ENCODE data around the gene KBTBD8. TPM values are rescaled to one million over a fixed set of nuclear protein-coding genes. Genes with fewer than 3 reads are reported as not detected.

The KBTBD8 gene
- total RNA-seq, 2 experiments from 2014 or later: 8.3 TPM

DNA sequence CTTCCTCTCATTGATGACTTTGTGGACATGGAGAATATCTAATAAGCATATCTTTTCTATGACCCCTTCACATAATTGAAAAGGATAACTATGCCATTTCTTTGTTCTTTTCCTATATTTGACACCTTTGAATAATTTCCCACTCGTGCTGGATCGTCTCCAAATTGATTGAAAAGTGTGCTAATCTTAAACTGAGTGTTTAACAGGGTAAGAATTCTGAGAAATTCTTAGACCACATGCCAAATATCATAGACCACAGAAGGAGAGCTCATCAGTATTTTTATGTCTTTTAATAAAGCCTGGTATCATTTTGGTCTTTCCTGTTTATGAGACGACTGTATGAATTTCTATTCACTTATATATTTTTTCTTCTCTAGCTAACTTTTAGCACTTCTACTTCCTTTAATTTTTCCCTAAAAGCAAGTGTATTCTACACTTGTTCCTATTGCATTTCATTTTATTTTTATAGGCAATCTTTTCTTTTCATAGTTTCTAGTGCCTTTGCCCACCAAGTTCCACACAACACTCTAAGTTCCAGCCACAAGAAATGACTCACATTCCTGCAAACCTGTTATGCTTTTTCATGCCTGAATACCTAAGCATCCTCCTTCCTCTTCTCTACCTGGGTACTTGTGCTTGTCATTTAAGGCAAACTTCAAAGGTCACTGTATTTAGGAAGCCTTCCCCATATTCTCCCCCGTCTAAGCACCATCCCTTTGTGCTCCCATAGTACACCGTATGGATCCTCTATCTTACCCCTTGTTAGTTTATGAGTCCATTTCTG is 30.1 kb downstream of the KBTBD8 start:
- H3K4me1 Mint-ChIP-seq: no peaks in the 10 kb centered on the region
- no peaks in the 10 kb centered on the region for H3K9me3 Mint-ChIP-seq
- no peak for DNase-seq
- CTCF ChIA-PET: interaction anchor here (0.7 kb wide), 1 partner anchor 641 kb away, joined by 3 read pairs; no protein-coding TSS in a partner anchor
- no peaks in the 10 kb centered on the region for H3K27me3 Mint-ChIP-seq
- POLR2A ChIA-PET: interaction anchor here (0.6 kb wide), 2 partner anchors 399 to 569 kb away, joined by 3 to 4 read pairs; no protein-coding TSS in a partner anchor
- no peak overlapping the region for H3K4me3 Mint-ChIP-seq
- H3K27ac Mint-ChIP-seq: no peak overlapping the region
- H3K36me3 Mint-ChIP-seq (ENCODE audit: low read depth): no peaks in the 10 kb centered on the region

DNA sequence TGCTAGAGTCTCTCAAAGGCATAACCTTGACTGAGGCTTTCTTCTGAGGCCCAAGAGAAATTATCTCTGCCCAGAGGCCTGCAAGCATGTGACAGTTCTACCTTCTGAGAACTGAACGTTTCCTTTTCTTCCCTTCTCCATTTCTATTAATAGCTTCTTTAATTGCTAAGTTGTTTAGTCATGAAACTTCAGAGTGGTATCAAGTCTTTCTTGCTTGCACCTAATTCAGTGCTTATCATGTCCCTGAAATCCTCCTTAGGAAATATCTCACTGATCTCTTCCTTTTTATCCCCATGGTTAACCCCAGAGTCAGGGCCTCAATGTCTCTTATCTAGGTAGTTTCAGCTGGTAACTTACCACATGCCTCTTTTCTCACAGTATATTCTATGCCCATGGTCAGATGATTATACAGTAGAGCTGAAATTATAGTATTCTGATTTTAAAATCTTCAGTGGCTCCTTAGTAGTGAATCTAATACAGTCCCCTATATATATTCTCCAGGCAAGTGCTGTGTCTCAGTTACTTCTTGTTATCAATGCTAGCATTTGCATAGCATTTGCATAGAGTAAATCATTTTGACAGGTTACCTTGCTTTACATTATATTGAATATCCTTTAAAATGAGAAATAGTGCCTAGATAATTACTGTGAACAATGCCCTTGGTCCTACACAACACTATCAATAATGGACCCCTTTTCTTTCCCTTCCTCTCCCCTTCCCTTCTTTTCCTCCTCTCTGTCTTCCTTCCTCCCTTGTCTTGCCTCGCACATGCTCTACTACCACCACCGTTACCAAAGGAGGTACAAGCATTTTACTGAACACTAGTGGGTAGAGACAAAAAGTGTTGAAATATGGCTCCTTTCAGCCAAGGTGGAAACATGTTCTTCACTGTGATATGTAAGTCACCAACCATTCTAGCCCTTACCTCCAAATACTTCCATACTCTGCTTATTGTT is 33.0 kb downstream of the KBTBD8 start:
- CTCF ChIA-PET: no interaction called here
- H3K4me1 Mint-ChIP-seq: no peaks in the 10 kb centered on the region
- DNase-seq: no peak
- no peak overlapping the region for H3K4me3 Mint-ChIP-seq
- H3K27ac Mint-ChIP-seq: no peak overlapping the region
- POLR2A ChIA-PET: no interaction called here
- no peaks in the 10 kb centered on the region for H3K9me3 Mint-ChIP-seq
- no peaks in the 10 kb centered on the region for H3K36me3 Mint-ChIP-seq (ENCODE audit: low read depth)
- no peaks in the 10 kb centered on the region for H3K27me3 Mint-ChIP-seq

GRCh38 chr3:67031986-67032385 is 33.9 kb downstream of the KBTBD8 start:
- Mint-ChIP-seq H3K27me3 (no peaks in the 10 kb centered on the region), H3K36me3 (ENCODE audit: low read depth) (no peaks in the 10 kb centered on the region), H3K4me1 (no peaks in the 10 kb centered on the region), H3K4me3 (no peak overlapping the region), H3K27ac (no peak overlapping the region), H3K9me3 (no peaks in the 10 kb centered on the region)
- DNase-seq: no peak
- POLR2A ChIA-PET: no interaction called here
- CTCF ChIA-PET: no interaction called here

GRCh38 chr3:67033079-67033478 is 35.0 kb downstream of the KBTBD8 start:
- H3K9me3 Mint-ChIP-seq: no peaks in the 10 kb centered on the region
- H3K4me1 Mint-ChIP-seq: no peaks in the 10 kb centered on the region
- no peaks in the 10 kb centered on the region for H3K27me3 Mint-ChIP-seq
- ChIA-PET CTCF (interaction anchor here (1.5 kb wide), 1 partner anchor 22 kb away, joined by 3 read pairs; no protein-coding TSS in a partner anchor), POLR2A (no interaction called here)
- H3K4me3 Mint-ChIP-seq: no peak overlapping the region
- no peak overlapping the region for H3K27ac Mint-ChIP-seq
- H3K36me3 Mint-ChIP-seq (ENCODE audit: low read depth): no peaks in the 10 kb centered on the region
- no peak for DNase-seq

GRCh38 chr3:67034371-67034770 is 36.3 kb downstream of the KBTBD8 start:
- Mint-ChIP-seq H3K27ac (no peak overlapping the region), H3K4me3 (no peak overlapping the region), H3K9me3 (no peaks in the 10 kb centered on the region), H3K27me3 (no peaks in the 10 kb centered on the region), H3K36me3 (ENCODE audit: low read depth) (no peaks in the 10 kb centered on the region), H3K4me1 (no peaks in the 10 kb centered on the region)
- ChIA-PET CTCF (interaction anchor here (1.5 kb wide), 1 partner anchor 20 kb away, joined by 3 read pairs; no protein-coding TSS in a partner anchor), POLR2A (no interaction called here)
- DNase-seq: no peak

DNA sequence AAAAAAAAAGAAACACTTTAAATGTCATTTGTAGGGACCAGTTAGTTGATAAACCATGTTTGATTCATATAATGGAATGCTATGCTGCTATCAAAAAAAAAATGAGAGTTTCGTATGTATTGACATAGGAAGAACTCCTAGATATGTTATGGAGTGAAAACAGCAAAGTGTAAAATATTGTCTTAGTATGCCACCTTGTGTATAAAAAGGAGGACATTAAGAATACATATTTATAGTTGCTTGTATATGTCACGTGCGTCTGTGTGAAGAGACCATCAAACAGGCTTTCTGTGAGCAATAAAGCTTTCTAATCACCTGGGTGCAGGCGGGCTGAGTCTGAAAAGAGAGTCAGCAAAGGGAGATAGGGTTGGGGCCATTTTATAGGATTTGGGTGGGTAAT is 39.5 kb downstream of the KBTBD8 start:
- no peak overlapping the region for H3K27ac Mint-ChIP-seq
- H3K4me3 Mint-ChIP-seq: no peak overlapping the region
- DNase-seq: no peak
- no peaks in the 10 kb centered on the region for H3K4me1 Mint-ChIP-seq
- no peaks in the 10 kb centered on the region for H3K36me3 Mint-ChIP-seq (ENCODE audit: low read depth)
- ChIA-PET POLR2A (no interaction called here), CTCF (interaction anchor here (0.6 kb wide), 1 partner anchor 547 kb away, joined by 3 read pairs; no protein-coding TSS in a partner anchor)
- H3K27me3 Mint-ChIP-seq: no peaks in the 10 kb centered on the region
- no peaks in the 10 kb centered on the region for H3K9me3 Mint-ChIP-seq

GRCh38 chr3:67044295-67044694 is 46.2 kb downstream of the KBTBD8 start:
- peaks cover 3% of the 10 kb centered on the region for H3K27me3 Mint-ChIP-seq
- no peaks in the 10 kb centered on the region for H3K9me3 Mint-ChIP-seq
- CTCF ChIA-PET: no interaction called here
- no peak overlapping the region for H3K27ac Mint-ChIP-seq
- POLR2A ChIA-PET: no interaction called here
- no peak overlapping the region for H3K4me3 Mint-ChIP-seq
- H3K4me1 Mint-ChIP-seq: no peaks in the 10 kb centered on the region
- DNase-seq: no peak
- no peaks in the 10 kb centered on the region for H3K36me3 Mint-ChIP-seq (ENCODE audit: low read depth)

- H3K4me3 Mint-ChIP-seq: no peak overlapping the region
- POLR2A ChIA-PET: no interaction called here
- H3K4me1 Mint-ChIP-seq: no peaks in the 10 kb centered on the region
- no peaks in the 10 kb centered on the region for H3K9me3 Mint-ChIP-seq
- peaks cover 5% of the 10 kb centered on the region for H3K27me3 Mint-ChIP-seq
- no peak for DNase-seq
- H3K27ac Mint-ChIP-seq: no peak overlapping the region
- no peaks in the 10 kb centered on the region for H3K36me3 Mint-ChIP-seq (ENCODE audit: low read depth)
- CTCF ChIA-PET: no interaction called here
Observed at GRCh38 chr3:67044955-67045354, 46.8 kb downstream of the KBTBD8 start.

DNA sequence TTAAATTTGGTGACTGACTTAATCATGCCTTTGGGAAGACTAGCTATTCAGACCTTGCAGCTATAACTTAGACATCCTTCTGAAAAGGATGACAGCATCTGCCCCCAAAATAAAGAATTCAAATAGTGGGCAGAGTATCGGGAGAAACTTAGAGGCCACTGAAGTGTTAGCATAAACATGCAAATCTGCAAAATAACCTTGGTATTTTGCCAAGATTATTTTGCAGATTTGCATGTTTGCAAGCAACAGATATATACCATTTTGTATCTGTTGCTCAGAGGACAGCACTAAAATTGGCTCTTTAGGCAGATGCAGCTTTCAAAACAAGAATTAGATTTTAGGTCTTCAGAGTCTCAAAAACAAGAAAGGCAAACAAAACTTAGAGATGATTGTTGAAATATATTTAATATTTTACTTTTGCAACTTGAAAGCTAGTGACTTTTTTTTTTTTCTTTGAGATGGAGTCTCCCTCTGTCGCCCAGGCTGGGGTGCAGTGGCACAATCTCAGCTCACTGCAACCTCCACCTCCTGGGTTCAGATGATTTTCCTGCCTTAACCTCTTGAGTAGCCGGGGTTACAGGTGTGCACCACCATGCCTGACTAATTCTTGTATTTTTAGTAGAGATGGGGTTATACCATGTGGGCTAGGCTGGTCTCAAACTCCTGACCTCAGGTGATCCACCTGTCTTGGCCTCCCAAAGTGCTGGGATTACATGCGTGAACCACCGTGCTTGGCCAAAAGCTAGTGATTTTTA is 47.8 kb downstream of the KBTBD8 start:
- POLR2A ChIA-PET: interaction anchor here (0.6 kb wide), 1 partner anchor 101 kb away, joined by 3 read pairs; no protein-coding TSS in a partner anchor
- Mint-ChIP-seq H3K27me3 (peaks cover 8% of the 10 kb centered on the region), H3K9me3 (no peaks in the 10 kb centered on the region), H3K4me1 (no peaks in the 10 kb centered on the region), H3K36me3 (ENCODE audit: low read depth) (no peaks in the 10 kb centered on the region), H3K4me3 (no peak overlapping the region), H3K27ac (no peak overlapping the region)
- CTCF ChIA-PET: interaction anchor here (1.0 kb wide), 1 partner anchor 12 kb away, joined by 3 read pairs; no protein-coding TSS in a partner anchor
- no peak for DNase-seq

DNA sequence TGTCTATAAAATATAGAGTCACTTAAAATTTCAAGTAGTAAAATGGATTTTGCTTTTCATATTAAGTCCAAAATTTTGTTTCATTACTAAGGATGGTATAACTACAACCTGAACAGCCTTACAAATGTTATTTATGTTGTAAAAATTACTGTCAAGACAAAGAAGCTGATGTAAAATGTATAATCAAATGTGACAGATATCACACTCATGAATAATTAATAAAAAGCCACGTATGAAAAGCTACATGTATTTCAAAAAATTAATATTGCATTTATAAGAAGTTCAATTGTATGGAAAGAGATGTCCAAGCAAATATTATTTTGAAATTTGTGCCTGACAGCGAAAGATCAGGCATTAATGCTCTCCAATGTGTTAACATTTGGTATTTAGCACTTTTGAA is 48.9 kb downstream of the KBTBD8 start:
- H3K4me3 Mint-ChIP-seq: no peak overlapping the region
- H3K4me1 Mint-ChIP-seq: no peaks in the 10 kb centered on the region
- ChIA-PET CTCF (no interaction called here), POLR2A (no interaction called here)
- no peak overlapping the region for H3K27ac Mint-ChIP-seq
- no peaks in the 10 kb centered on the region for H3K9me3 Mint-ChIP-seq
- no peaks in the 10 kb centered on the region for H3K36me3 Mint-ChIP-seq (ENCODE audit: low read depth)
- peaks cover 8% of the 10 kb centered on the region for H3K27me3 Mint-ChIP-seq
- DNase-seq: no peak

- CTCF ChIA-PET: no interaction called here
- Mint-ChIP-seq H3K36me3 (ENCODE audit: low read depth) (no peaks in the 10 kb centered on the region), H3K9me3 (no peaks in the 10 kb centered on the region), H3K27ac (no peak overlapping the region), H3K4me1 (no peaks in the 10 kb centered on the region), H3K27me3 (peaks cover 8% of the 10 kb centered on the region), H3K4me3 (no peak overlapping the region)
- POLR2A ChIA-PET: no interaction called here
- DNase-seq: no peak
Observed at GRCh38 chr3:67048067-67048714, 50.1 kb downstream of the KBTBD8 start.

DNA sequence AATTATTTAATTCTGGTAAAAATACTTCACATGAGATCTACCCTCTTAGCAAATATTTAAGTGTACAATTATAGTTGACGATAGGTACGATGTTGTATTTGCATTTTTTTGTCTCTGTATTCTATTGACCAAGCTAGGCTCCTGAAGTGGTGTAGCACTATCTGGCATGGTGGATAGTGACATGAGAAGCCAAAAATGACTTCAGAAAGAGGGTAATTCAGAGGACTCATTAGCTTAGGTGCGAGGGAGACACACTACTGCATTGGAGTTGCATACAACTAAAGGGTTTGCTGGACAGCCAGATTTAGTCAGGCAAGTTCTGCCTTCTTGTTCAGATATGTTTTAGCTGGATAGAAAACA is 50.6 kb downstream of the KBTBD8 start:
- Mint-ChIP-seq H3K4me1 (no peaks in the 10 kb centered on the region), H3K27ac (no peak overlapping the region), H3K4me3 (no peak overlapping the region), H3K27me3 (peaks cover 8% of the 10 kb centered on the region), H3K9me3 (no peaks in the 10 kb centered on the region), H3K36me3 (ENCODE audit: low read depth) (no peaks in the 10 kb centered on the region)
- no peak for DNase-seq
- ChIA-PET POLR2A (no interaction called here), CTCF (no interaction called here)
